Pons (tissue), 1 donor: ENCODE data around the gene TTLL11.

Experiments
- DNase-seq: peaks from one replicate; pipeline ENCODE4 v3.0.0-alpha.2; 2016; ENCODE audit warnings: low spot score

The TTLL11 gene

GRCh38 chr9:121773286-121773953 lies 319.7 kb downstream of the TTLL11 start:
- no peak for DNase-seq

GRCh38 chr9:121772600-121773285 lies 320.4 kb downstream of the TTLL11 start:
- no peak for DNase-seq
